ENCODE data around the gene CCDC178. TPM values are rescaled to one million over a fixed set of nuclear protein-coding genes. Genes with fewer than 3 reads are reported as not detected.

The CCDC178 gene
- total and polyA plus RNA-seq, 2 donors (not counting 3 experiments of a cell fraction or from before 2014, with no cell fraction given): 0.80 to 1.6 TPM

- intact Hi-C loops (cut with micrococcal nuclease): loop anchor here (5.0 kb wide), 1 partner anchor 308 kb away; no protein-coding TSS in a partner anchor
These were observed 546.6 kb downstream of the CCDC178 start for GRCh38 chr18:32893915-32894314.

DNA sequence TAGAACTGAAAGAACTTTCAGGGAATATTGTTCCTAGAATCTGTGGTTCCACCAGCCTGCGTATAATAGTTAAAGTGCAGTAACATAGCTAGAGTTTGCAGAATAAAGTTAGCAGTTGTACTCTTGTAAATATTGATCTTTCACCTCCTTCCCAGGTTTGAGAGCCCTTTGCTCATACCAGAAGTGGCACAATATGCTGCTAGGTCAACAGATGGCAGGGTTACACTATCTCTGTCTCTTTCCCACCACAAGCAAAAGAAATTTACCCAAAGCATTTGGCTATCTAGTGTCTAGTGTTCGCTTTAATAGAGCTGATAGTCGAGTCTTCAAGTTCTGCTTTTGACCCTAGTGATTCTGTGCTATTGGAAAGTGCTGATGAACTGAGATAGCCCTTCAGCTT, 548.7 kb downstream of the CCDC178 start:
- BruUV-seq (replicated peaks): no TSS peak
- CTCF ChIA-PET: interaction anchor here (1.1 to 2.9 kb wide), 5 partner anchors 38 to 340 kb away, joined by 3 to 11 read pairs (median 3); no protein-coding TSS in a partner anchor

More at GRCh38 chr18:32893915-32894314, 546.6 kb downstream of the CCDC178 start:
- no peak overlapping the region for H3K27ac ChIP-seq (ENCODE audit: insufficient read depth, low read depth, low read length)
- ChIA-PET POLR2A (no interaction called here), CTCF (interaction anchor here (0.6 to 1.8 kb wide), 6 partner anchors 15 to 338 kb away, joined by 3 to 6 read pairs (median 3); no protein-coding TSS in a partner anchor)
- DNase-seq (ENCODE audit: low read depth, low spot score) (no peak), FAIRE-seq (peak; percentile 78)
- H3K4me2 ChIP-seq (ENCODE audit: insufficient read depth, low read length): no peak overlapping the region
- H4K20me1 ChIP-seq (replicated peaks; ENCODE audit: control insufficient read depth, extremely low read depth, insufficient read depth, low read length): no peaks in the 10 kb centered on the region
- no peaks in the 10 kb centered on the region for H3K4me1 ChIP-seq (ENCODE audit: control insufficient read depth, extremely low read depth, insufficient read depth, low read length)
- no peaks in the 10 kb centered on the region for H3K9me1 ChIP-seq (replicated peaks; ENCODE audit: control insufficient read depth, extremely low read depth, insufficient read depth, low read length)
- no peaks in the 10 kb centered on the region for H3K36me3 ChIP-seq (ENCODE audit: control insufficient read depth in 2 of 2, extremely low read depth in 1 of 2, insufficient read depth in 2 of 2, low read length in 2 of 2)
- no peak overlapping the region for H3K4me3 ChIP-seq (replicated peaks in 1 of 3; ENCODE audit: insufficient read depth in 1 of 3, low read depth in 1 of 3, low read length in 3 of 3)
- BruUV-seq (replicated peaks): no TSS peak
- TF ChIP-seq, protein P1, sequence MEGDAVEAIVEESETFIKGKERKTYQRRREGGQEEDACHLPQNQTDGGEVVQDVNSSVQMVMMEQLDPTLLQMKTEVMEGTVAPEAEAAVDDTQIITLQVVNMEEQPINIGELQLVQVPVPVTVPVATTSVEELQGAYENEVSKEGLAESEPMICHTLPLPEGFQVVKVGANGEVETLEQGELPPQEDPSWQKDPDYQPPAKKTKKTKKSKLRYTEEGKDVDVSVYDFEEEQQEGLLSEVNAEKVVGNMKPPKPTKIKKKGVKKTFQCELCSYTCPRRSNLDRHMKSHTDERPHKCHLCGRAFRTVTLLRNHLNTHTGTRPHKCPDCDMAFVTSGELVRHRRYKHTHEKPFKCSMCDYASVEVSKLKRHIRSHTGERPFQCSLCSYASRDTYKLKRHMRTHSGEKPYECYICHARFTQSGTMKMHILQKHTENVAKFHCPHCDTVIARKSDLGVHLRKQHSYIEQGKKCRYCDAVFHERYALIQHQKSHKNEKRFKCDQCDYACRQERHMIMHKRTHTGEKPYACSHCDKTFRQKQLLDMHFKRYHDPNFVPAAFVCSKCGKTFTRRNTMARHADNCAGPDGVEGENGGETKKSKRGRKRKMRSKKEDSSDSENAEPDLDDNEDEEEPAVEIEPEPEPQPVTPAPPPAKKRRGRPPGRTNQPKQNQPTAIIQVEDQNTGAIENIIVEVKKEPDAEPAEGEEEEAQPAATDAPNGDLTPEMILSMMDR (IDR thresholded peaks at IDR 0.05; ENCODE audit: extremely low read depth in 1 of 2, insufficient read depth in 1 of 2, low read depth in 1 of 2, low read length in 2 of 2): peak in 1 of 2 donors; percentile 11
- no peak for TF ChIP-seq GATA2 (IDR thresholded peaks at IDR 0.05; ENCODE audit: insufficient read depth, insufficient read length, low read depth, low read length)
- no peak for TF ChIP-seq FOS (IDR thresholded peaks at IDR 0.05; ENCODE audit: borderline replicate concordance, insufficient read depth, low read length)
- TF ChIP-seq POLR2AphosphoS5 (IDR thresholded peaks at IDR 0.05; ENCODE audit: insufficient read depth, low read depth, low read length): no peak
- TF ChIP-seq MYC (IDR thresholded peaks at IDR 0.05; ENCODE audit: low read depth, low read length): no peak
- no peak for TF ChIP-seq JUN (IDR thresholded peaks at IDR 0.05; ENCODE audit: borderline replicate concordance, insufficient read depth, insufficient read length, low read depth)
- H3K9me3 ChIP-seq (replicated peaks; ENCODE audit: control insufficient read depth, insufficient read depth, low read length): no peaks in the 10 kb centered on the region
- H2AFZ ChIP-seq (ENCODE audit: low read depth, low read length): no peak overlapping the region
- H3K9ac ChIP-seq (replicated peaks; ENCODE audit: extremely low read depth, insufficient read depth, low read length): no peak overlapping the region
- H3K27me3 ChIP-seq (ENCODE audit: control insufficient read depth in 2 of 2, insufficient read depth in 2 of 2, low read length in 2 of 2): no peaks in the 10 kb centered on the region
- no peaks in the 10 kb centered on the region for H3K79me2 ChIP-seq (ENCODE audit: control insufficient read depth, insufficient read depth, low read length)
- dilution Hi-C loops (cut with MboI; ENCODE audit: extremely low pct_ligation_motif_present, low sequenced_read_pairs): no loop called here

More for the DNA sequence above, 548.7 kb downstream of the CCDC178 start:
- intact Hi-C loops (cut with micrococcal nuclease) (loop anchor here (5.0 kb wide), 1 partner anchor 311 kb away; no protein-coding TSS in a partner anchor), dilution Hi-C loops (cut with MboI; ENCODE audit: extremely low pct_ligation_motif_present, low sequenced_read_pairs) (no loop called here)
- Histone ChIP-seq H3K36me3 (ENCODE audit: control insufficient read depth in 2 of 2, extremely low read depth in 1 of 2, insufficient read depth in 2 of 2, low read length in 2 of 2) (no peaks in the 10 kb centered on the region), H3K79me2 (ENCODE audit: control insufficient read depth, insufficient read depth, low read length) (no peaks in the 10 kb centered on the region), H3K4me3 (replicated peaks in 1 of 3; ENCODE audit: insufficient read depth in 1 of 3, low read depth in 1 of 3, low read length in 3 of 3) (no peak overlapping the region), H3K9me1 (replicated peaks; ENCODE audit: control insufficient read depth, extremely low read depth, insufficient read depth, low read length) (no peaks in the 10 kb centered on the region), H2AFZ (ENCODE audit: low read depth, low read length) (no peak overlapping the region), H3K27ac (ENCODE audit: insufficient read depth, low read depth, low read length) (no peak overlapping the region), H3K4me2 (ENCODE audit: insufficient read depth, low read length) (no peak overlapping the region), H3K9me3 (replicated peaks; ENCODE audit: control insufficient read depth, insufficient read depth, low read length) (no peaks in the 10 kb centered on the region), H3K4me1 (ENCODE audit: control insufficient read depth, extremely low read depth, insufficient read depth, low read length) (no peaks in the 10 kb centered on the region), H4K20me1 (replicated peaks; ENCODE audit: control insufficient read depth, extremely low read depth, insufficient read depth, low read length) (no peaks in the 10 kb centered on the region), H3K9ac (replicated peaks; ENCODE audit: extremely low read depth, insufficient read depth, low read length) (no peak overlapping the region), H3K27me3 (ENCODE audit: control insufficient read depth in 2 of 2, insufficient read depth in 2 of 2, low read length in 2 of 2) (no peaks in the 10 kb centered on the region)
- FAIRE-seq (no peak), DNase-seq (ENCODE audit: low read depth, low spot score) (no peak)
- TF ChIP-seq JUN (IDR thresholded peaks at IDR 0.05; ENCODE audit: borderline replicate concordance, insufficient read depth, insufficient read length, low read depth): no peak
- TF ChIP-seq MAX (IDR thresholded peaks at IDR 0.05; ENCODE audit: insufficient read depth, insufficient read length): no peak
- no peak for TF ChIP-seq EZH2 (IDR thresholded peaks at IDR 0.05; ENCODE audit: borderline replicate concordance, low read depth, low read length, severe bottlenecking)
- no peak for TF ChIP-seq POLR2A (IDR thresholded peaks at IDR 0.05; ENCODE audit: low read depth, low read length)
- no peak for TF ChIP-seq MYC (IDR thresholded peaks at IDR 0.05; ENCODE audit: low read depth, low read length)
- TF ChIP-seq, protein P1 (IDR thresholded peaks at IDR 0.05; ENCODE audit: extremely low read depth in 1 of 2, insufficient read depth in 1 of 2, low read depth in 1 of 2, low read length in 2 of 2): no peak
- no peak for TF ChIP-seq GATA2 (IDR thresholded peaks at IDR 0.05; ENCODE audit: insufficient read depth, insufficient read length, low read depth, low read length)
- no peak for TF ChIP-seq FOS (IDR thresholded peaks at IDR 0.05; ENCODE audit: borderline replicate concordance, insufficient read depth, low read length)
- TF ChIP-seq POLR2AphosphoS5 (IDR thresholded peaks at IDR 0.05; ENCODE audit: insufficient read depth, low read depth, low read length): no peak
- POLR2A ChIA-PET: no interaction called here
